ENCODE results near the gene ZNF814.
"Not testable (repeated sequence)": the region's sequence is repeated elsewhere in the genome, so short reads cannot be mapped to it uniquely, and the experiment has no call there.

GRCh38 chr19:57916168-57916995 is 27.5 kb upstream of the ZNF814 start, which contains the start of gene ZNF417:
- not testable (repeated sequence) for TF ChIP-seq EZH2 (IDR thresholded peaks at IDR 0.05; ENCODE audit: insufficient read depth, poor library complexity, severe bottlenecking); EZH2phosphoT487 (IDR thresholded peaks at IDR 0.05; ENCODE audit: insufficient read depth, low read depth)
